ENCODE measurements around the gene PRKG2.

Gene PRKG2

GRCh38 chr4:81256059-81256970 is 41.3 kb upstream of the PRKG2 start:
- no peak for TF ChIP-seq CREB1 (IDR thresholded peaks at IDR 0.05; ENCODE audit: low read depth)

- TF ChIP-seq ZBTB7A (IDR thresholded peaks at IDR 0.05; ENCODE audit: low read depth) (no peak), YY1 (IDR thresholded peaks at IDR 0.05; ENCODE audit: low read depth) (no peak), TAF1 (IDR thresholded peaks at IDR 0.05; ENCODE audit: low read depth) (no peak), CEBPB (IDR thresholded peaks at IDR 0.05) (no peak), TCF12 (IDR thresholded peaks at IDR 0.05; ENCODE audit: low read depth) (no peak), EP300 (IDR thresholded peaks at IDR 0.05; ENCODE audit: borderline replicate concordance) (no peak), MAX (IDR thresholded peaks at IDR 0.05) (no peak), USF1 (IDR thresholded peaks at IDR 0.05) (no peak), RAD21 (IDR thresholded peaks at IDR 0.05; ENCODE audit: low read depth) (no peak), REST (IDR thresholded peaks at IDR 0.05; ENCODE audit: low read depth) (no peak), NFIC (IDR thresholded peaks at IDR 0.05) (no peak)
Observed at GRCh38 chr4:81255524-81255923, 40.5 kb upstream of the PRKG2 start.

- TF ChIP-seq EP300 (IDR thresholded peaks at IDR 0.05; ENCODE audit: borderline replicate concordance) (no peak), EGR1 (IDR thresholded peaks at IDR 0.05) (no peak), NFIC (IDR thresholded peaks at IDR 0.05) (no peak), CEBPB (IDR thresholded peaks at IDR 0.05) (no peak), USF1 (IDR thresholded peaks at IDR 0.05) (no peak), RAD21 (IDR thresholded peaks at IDR 0.05; ENCODE audit: low read depth) (no peak), TCF12 (IDR thresholded peaks at IDR 0.05; ENCODE audit: low read depth) (no peak), TAF1 (IDR thresholded peaks at IDR 0.05; ENCODE audit: low read depth) (no peak), ZBTB7A (IDR thresholded peaks at IDR 0.05; ENCODE audit: low read depth) (no peak), MAX (IDR thresholded peaks at IDR 0.05) (no peak)
Observed at GRCh38 chr4:81250430-81250829, 35.4 kb upstream of the PRKG2 start.

GRCh38 chr4:81245218-81246009 is 30.4 kb upstream of the PRKG2 start:
- TF ChIP-seq ZBTB7A (IDR thresholded peaks at IDR 0.05; ENCODE audit: low read depth): no peak
- TF ChIP-seq YY1 (IDR thresholded peaks at IDR 0.05; ENCODE audit: low read depth): no peak
- TF ChIP-seq REST (IDR thresholded peaks at IDR 0.05; ENCODE audit: low read depth): no peak
- no peak for TF ChIP-seq TCF12 (IDR thresholded peaks at IDR 0.05; ENCODE audit: low read depth)
- TF ChIP-seq NFIC (IDR thresholded peaks at IDR 0.05): no peak
- TF ChIP-seq TAF1 (IDR thresholded peaks at IDR 0.05; ENCODE audit: low read depth): no peak
- no peak for TF ChIP-seq EP300 (IDR thresholded peaks at IDR 0.05; ENCODE audit: borderline replicate concordance)
- TF ChIP-seq MAX (IDR thresholded peaks at IDR 0.05): no peak
- TF ChIP-seq TEAD4 (IDR thresholded peaks at IDR 0.05): no peak
- TF ChIP-seq FOXM1 (IDR thresholded peaks at IDR 0.05; ENCODE audit: borderline replicate concordance, low read depth): no peak
- no peak for TF ChIP-seq CREB1 (IDR thresholded peaks at IDR 0.05; ENCODE audit: low read depth)
- no peak for TF ChIP-seq USF1 (IDR thresholded peaks at IDR 0.05)

GRCh38 chr4:81237791-81238190 is 22.8 kb upstream of the PRKG2 start:
- no peak for TF ChIP-seq EP300 (IDR thresholded peaks at IDR 0.05; ENCODE audit: borderline replicate concordance)
- no peak for TF ChIP-seq RAD21 (IDR thresholded peaks at IDR 0.05; ENCODE audit: low read depth)
- TF ChIP-seq TAF1 (IDR thresholded peaks at IDR 0.05; ENCODE audit: low read depth): no peak
- no peak for TF ChIP-seq ZBTB7A (IDR thresholded peaks at IDR 0.05; ENCODE audit: low read depth)
- no peak for TF ChIP-seq USF1 (IDR thresholded peaks at IDR 0.05)
- TF ChIP-seq TCF12 (IDR thresholded peaks at IDR 0.05; ENCODE audit: low read depth): no peak
- no peak for TF ChIP-seq TEAD4 (IDR thresholded peaks at IDR 0.05)
- no peak for TF ChIP-seq EGR1 (IDR thresholded peaks at IDR 0.05)
- no peak for TF ChIP-seq YY1 (IDR thresholded peaks at IDR 0.05; ENCODE audit: low read depth)
- no peak for TF ChIP-seq REST (IDR thresholded peaks at IDR 0.05; ENCODE audit: low read depth)
- TF ChIP-seq NFIC (IDR thresholded peaks at IDR 0.05): no peak
- no peak for TF ChIP-seq CEBPB (IDR thresholded peaks at IDR 0.05)
- no peak for TF ChIP-seq MAX (IDR thresholded peaks at IDR 0.05)
- TF ChIP-seq CREB1 (IDR thresholded peaks at IDR 0.05; ENCODE audit: low read depth): no peak
- no peak for TF ChIP-seq FOXM1 (IDR thresholded peaks at IDR 0.05; ENCODE audit: borderline replicate concordance, low read depth)
